Activated naive CD8-positive, alpha-beta T cell (primary cell): ENCODE results near the gene TBC1D22A.

Experiments used
- H3K27ac Mint-ChIP-seq: one replicate; pipeline ENCODE4 v1.8.0; 2021; ENCODE audit warnings: mixed read lengths
- H3K27me3 Mint-ChIP-seq: one replicate; pipeline ENCODE4 v1.8.0; 2021; ENCODE audit warnings: mixed read lengths
- H3K36me3 Mint-ChIP-seq: one replicate; pipeline ENCODE4 v1.8.0; 2021; ENCODE audit warnings: mixed read lengths
- H3K4me1 Mint-ChIP-seq: one replicate; pipeline ENCODE4 v1.8.0; 2021; ENCODE audit warnings: low read depth, mixed read lengths
- H3K4me3 Mint-ChIP-seq: one replicate; pipeline ENCODE4 v1.8.0; 2021; ENCODE audit warnings: mild to moderate bottlenecking, mixed read lengths
- H3K9me3 Mint-ChIP-seq: one replicate; pipeline ENCODE4 v1.8.0; 2021; ENCODE audit warnings: low read depth, mixed read lengths

Gene TBC1D22A, protein sequence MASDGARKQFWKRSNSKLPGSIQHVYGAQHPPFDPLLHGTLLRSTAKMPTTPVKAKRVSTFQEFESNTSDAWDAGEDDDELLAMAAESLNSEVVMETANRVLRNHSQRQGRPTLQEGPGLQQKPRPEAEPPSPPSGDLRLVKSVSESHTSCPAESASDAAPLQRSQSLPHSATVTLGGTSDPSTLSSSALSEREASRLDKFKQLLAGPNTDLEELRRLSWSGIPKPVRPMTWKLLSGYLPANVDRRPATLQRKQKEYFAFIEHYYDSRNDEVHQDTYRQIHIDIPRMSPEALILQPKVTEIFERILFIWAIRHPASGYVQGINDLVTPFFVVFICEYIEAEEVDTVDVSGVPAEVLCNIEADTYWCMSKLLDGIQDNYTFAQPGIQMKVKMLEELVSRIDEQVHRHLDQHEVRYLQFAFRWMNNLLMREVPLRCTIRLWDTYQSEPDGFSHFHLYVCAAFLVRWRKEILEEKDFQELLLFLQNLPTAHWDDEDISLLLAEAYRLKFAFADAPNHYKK

DNA sequence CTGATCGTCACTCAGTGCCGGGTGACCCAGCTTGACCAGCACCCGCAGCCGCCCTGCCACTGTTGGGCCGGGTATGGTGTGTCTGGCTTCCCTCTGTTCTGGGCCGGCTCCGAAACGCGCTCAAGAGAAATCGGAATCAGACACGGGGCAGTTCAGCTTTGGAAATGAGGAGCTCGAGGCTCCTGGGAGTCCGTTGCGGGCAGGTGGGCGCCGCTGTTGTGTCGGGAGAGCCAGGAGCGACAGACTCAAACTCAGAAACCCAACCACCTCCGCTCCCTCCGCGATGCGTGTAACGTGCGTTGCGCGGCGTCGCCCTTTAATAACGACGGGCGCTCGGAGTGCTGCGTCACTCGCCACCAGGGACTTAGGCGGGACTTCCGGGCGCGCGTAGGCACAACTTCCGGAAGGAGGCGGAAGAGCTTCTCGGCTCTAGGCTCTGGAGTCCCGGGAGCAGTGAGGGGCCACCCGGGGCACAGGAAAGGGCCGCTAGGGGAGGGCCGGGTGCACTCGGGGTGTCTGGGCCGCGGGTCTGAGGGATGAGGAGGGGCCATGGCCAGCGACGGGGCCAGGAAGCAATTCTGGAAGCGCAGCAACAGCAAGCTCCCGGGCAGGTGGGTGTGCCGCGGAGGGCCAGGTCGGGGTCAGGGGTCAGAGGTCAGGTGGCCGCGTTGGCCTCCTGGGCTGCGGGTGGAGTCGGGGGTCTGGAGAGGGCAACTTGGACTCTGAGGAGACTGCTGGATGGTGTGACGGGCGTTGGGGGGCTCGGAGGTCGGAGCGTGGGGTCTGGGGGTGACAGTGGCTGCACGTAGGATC lies at the start of gene TBC1D22A:
TSS of gene TBC1D22A (plus strand) at position 413 of the 813 bp plus-strand sequence. CDS start at position 550, 137 bp downstream.
- H3K4me1 Mint-ChIP-seq: peaks cover 60% of the 10 kb centered on the region
- no peaks in the 10 kb centered on the region for H3K9me3 Mint-ChIP-seq
- peak within 1 kb of the TSS; percentile 99 for H3K4me3 Mint-ChIP-seq
- H3K36me3 Mint-ChIP-seq: no peaks in the 10 kb centered on the region
- peak within 1 kb of the TSS; percentile 99 for H3K27ac Mint-ChIP-seq
- no peaks in the 10 kb centered on the region for H3K27me3 Mint-ChIP-seq

- Mint-ChIP-seq H3K36me3 (peaks cover 8% of the 10 kb centered on the region), H3K4me1 (peaks cover 5% of the 10 kb centered on the region), H3K9me3 (no peaks in the 10 kb centered on the region), H3K4me3 (no peak overlapping the region), H3K27ac (peak overlapping the region; percentile 58), H3K27me3 (no peaks in the 10 kb centered on the region)
Measured at GRCh38 chr22:46714550-46714949, 47.9 kb upstream of the TBC1D22A start.

DNA sequence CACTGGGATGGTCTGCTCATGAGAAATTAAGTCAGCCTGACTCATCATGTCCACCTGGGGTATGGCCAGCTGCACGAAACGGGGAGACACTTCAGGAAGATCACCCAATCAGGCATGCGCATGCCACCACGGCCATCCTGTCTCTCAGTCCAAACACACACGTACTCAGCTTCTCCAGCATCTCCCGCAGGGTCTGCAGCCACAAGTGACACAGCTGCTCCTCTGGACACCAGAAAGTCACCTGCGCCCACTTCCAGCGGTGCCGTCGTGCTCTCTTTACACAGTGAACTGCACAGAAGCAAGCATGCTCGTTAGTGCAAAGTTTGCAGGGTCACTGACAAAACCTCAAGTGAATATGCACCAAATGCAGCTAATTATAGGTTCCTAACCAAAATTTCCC lies 42.5 kb upstream of the TBC1D22A start:
- Mint-ChIP-seq H3K4me1 (peaks cover 10% of the 10 kb centered on the region), H3K4me3 (no peak overlapping the region), H3K27ac (no peak overlapping the region), H3K36me3 (peaks cover 7% of the 10 kb centered on the region), H3K27me3 (no peaks in the 10 kb centered on the region), H3K9me3 (no peaks in the 10 kb centered on the region)

DNA sequence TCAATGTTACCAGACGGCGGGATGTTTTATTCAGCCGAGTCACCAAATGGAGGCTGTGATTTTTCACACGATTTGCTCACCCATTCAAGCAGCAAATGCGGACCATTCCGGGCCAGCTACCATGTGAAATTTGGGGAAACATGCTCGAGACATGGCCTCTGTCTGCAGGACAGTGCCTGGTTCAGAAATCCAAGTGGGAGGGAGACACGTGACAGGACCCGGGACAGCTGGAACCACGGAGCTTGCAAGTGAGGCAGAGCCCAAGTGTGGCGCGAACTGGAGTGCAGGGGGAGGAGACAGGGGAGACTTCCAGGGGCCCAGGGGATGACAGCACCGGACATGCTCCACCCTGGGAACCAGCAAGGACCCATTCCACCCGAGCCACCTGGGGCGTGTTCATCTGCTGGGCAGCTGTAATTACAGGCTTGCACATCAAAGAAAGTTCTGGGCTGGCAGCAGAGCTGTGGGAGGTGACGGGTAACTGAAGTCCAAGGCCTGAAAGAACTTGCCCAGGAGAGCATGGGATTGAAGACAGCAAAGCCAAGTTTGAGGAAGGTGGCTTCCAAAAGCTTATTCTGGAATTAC lies 40.9 kb upstream of the TBC1D22A start:
- Mint-ChIP-seq H3K36me3 (peaks cover 7% of the 10 kb centered on the region), H3K4me1 (peaks cover 11% of the 10 kb centered on the region), H3K9me3 (no peaks in the 10 kb centered on the region), H3K27ac (peak overlapping the region; percentile 72), H3K4me3 (no peak overlapping the region), H3K27me3 (no peaks in the 10 kb centered on the region)

- H3K27ac Mint-ChIP-seq: peak overlapping the region; percentile 46
- H3K4me1 Mint-ChIP-seq: peaks cover 18% of the 10 kb centered on the region
- peaks cover 3% of the 10 kb centered on the region for H3K36me3 Mint-ChIP-seq
- no peaks in the 10 kb centered on the region for H3K27me3 Mint-ChIP-seq
- no peak overlapping the region for H3K4me3 Mint-ChIP-seq
- H3K9me3 Mint-ChIP-seq: no peaks in the 10 kb centered on the region
Measured at GRCh38 chr22:46723882-46724281, 38.6 kb upstream of the TBC1D22A start.

DNA sequence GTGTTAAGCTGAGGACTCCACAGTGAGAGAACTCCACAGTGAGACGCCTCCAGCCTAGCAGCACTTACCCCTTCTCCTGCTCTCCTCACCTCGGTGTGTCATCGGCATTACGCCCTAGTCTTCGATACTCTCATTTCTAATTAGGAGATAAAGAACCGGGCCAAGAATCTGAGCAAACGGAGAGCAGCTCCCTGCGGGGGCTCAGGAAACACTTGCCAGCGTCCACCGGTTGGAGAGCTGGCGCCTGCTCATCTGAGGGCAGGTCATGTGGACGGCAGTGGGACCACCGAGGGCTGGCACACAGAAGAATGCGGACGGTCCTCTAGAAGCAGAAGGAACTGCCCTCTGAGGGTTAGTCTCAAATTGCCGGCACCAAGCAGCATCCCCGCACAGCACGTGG lies 37.4 kb upstream of the TBC1D22A start:
- no peaks in the 10 kb centered on the region for H3K27me3 Mint-ChIP-seq
- peaks cover 21% of the 10 kb centered on the region for H3K4me1 Mint-ChIP-seq
- no peak overlapping the region for H3K27ac Mint-ChIP-seq
- H3K36me3 Mint-ChIP-seq: peaks cover 2% of the 10 kb centered on the region
- no peak overlapping the region for H3K4me3 Mint-ChIP-seq
- H3K9me3 Mint-ChIP-seq: no peaks in the 10 kb centered on the region

DNA sequence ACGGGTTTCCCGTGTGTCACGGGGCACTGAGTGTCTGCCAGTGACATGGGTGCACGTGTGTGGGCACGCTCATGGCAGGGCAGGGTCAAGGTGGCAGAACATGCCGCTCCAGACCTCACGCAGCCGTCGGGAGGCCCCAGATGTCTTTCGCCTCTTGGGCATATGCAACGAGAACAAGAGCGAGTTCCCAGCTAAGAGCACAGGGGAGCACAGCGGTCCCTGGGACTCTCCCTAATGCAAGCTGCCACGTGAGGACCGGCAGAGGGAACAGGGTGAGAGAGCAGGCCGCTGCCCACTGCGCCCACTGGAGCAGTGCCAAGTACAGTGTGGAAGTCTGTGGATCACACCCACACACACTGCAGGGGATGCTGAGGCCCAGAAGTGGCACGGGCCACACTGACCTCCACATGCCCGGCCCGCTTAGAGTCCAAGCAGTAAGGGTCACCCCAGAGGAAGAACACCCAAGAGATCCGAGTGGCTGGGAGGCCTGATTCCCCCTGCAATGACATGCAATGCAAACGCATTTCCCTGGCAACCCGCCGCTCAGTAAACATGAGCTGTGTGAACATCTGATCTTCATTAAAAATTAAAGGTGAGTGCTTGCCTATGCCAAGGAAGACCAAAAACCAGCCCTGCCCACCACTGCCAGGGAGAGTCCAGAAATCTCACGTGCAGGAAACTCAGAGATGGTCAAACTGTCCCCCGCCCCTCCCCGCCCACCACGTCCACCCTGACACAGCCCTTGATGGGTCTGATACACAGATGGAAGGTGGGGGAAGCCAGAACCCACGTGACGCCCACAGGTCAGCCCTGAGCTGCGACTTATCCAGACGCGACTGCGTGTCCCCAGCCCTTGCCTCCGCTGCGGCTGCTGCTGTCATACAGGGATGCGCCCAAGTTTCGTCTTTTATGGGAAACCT lies 36.1 kb upstream of the TBC1D22A start:
- H3K9me3 Mint-ChIP-seq: no peaks in the 10 kb centered on the region
- peaks cover 2% of the 10 kb centered on the region for H3K36me3 Mint-ChIP-seq
- H3K27ac Mint-ChIP-seq: peak overlapping the region; percentile 70
- no peaks in the 10 kb centered on the region for H3K27me3 Mint-ChIP-seq
- H3K4me1 Mint-ChIP-seq: peaks cover 30% of the 10 kb centered on the region
- no peak overlapping the region for H3K4me3 Mint-ChIP-seq

DNA sequence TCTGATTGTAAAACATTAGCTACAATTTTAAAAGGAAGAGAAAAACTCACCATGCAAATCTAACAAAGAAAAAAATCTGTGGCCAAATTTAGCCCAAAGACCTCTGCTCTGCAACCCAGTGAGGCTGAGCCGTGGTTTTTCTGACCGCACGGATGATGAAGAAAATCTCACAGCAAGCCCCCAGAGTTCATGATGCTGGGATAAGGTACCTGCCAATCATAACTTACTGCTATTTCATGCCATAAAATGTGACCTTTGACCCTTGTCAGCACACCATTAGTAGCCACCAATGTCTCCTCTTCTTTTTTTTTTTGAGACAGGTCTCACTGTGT lies 35.5 kb upstream of the TBC1D22A start:
- no peak overlapping the region for H3K4me3 Mint-ChIP-seq
- H3K36me3 Mint-ChIP-seq: peaks cover 2% of the 10 kb centered on the region
- H3K27ac Mint-ChIP-seq: peak overlapping the region; percentile 70

DNA sequence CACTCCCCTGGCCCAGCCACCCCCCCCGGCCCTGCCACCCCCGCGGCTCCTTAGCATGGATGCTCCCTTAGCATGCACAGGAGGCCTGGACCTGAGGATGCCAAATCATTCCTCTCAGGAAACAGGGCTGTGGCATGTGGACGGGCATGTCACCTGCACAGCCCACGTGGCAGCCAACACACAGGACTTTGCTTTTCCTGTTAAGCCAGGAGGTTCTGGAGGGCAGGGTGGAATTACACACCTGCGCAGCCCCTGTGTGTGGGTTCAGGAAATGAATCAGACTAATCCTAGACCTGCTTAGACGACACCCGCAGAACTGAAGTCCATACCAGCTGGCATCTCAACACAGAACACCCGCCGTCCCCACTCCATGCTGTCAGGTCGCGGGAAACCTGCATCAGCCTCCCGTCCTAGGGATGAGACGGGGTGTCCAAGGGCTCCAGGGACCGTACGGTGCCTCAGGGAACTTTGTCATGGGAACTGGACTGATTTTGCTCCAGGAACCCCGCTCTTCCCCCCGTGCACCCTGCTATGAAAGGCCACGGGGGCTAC lies 34.6 kb upstream of the TBC1D22A start:
- H3K4me1 Mint-ChIP-seq: peaks cover 40% of the 10 kb centered on the region
- no peaks in the 10 kb centered on the region for H3K27me3 Mint-ChIP-seq
- peak overlapping the region; percentile 41 for H3K27ac Mint-ChIP-seq
- peaks cover 2% of the 10 kb centered on the region for H3K36me3 Mint-ChIP-seq
- H3K4me3 Mint-ChIP-seq: no peak overlapping the region
- H3K9me3 Mint-ChIP-seq: no peaks in the 10 kb centered on the region

More for the DNA sequence above, 35.5 kb upstream of the TBC1D22A start:
- H3K4me1 Mint-ChIP-seq: peaks cover 34% of the 10 kb centered on the region
- no peaks in the 10 kb centered on the region for H3K27me3 Mint-ChIP-seq
- H3K9me3 Mint-ChIP-seq: no peaks in the 10 kb centered on the region

- Mint-ChIP-seq H3K4me3 (no peak overlapping the region), H3K36me3 (peaks cover 2% of the 10 kb centered on the region), H3K27ac (peak overlapping the region; percentile 22), H3K9me3 (no peaks in the 10 kb centered on the region), H3K27me3 (no peaks in the 10 kb centered on the region), H3K4me1 (peaks cover 40% of the 10 kb centered on the region)
Measured at GRCh38 chr22:46728470-46728869, 34.0 kb upstream of the TBC1D22A start.

- peaks cover 50% of the 10 kb centered on the region for H3K4me1 Mint-ChIP-seq
- H3K4me3 Mint-ChIP-seq: peak overlapping the region; percentile 51
- peak overlapping the region; percentile 90 for H3K27ac Mint-ChIP-seq
- H3K27me3 Mint-ChIP-seq: no peaks in the 10 kb centered on the region
- H3K9me3 Mint-ChIP-seq: no peaks in the 10 kb centered on the region
- peaks cover 2% of the 10 kb centered on the region for H3K36me3 Mint-ChIP-seq
Measured at GRCh38 chr22:46730568-46731245, 31.7 kb upstream of the TBC1D22A start.

- Mint-ChIP-seq H3K4me1 (peaks cover 55% of the 10 kb centered on the region), H3K4me3 (peak overlapping the region; percentile 39), H3K27ac (peak overlapping the region; percentile 90), H3K36me3 (peaks cover 2% of the 10 kb centered on the region), H3K27me3 (no peaks in the 10 kb centered on the region), H3K9me3 (no peaks in the 10 kb centered on the region)
Measured at GRCh38 chr22:46731246-46732040, 31.0 kb upstream of the TBC1D22A start.

- peaks cover 59% of the 10 kb centered on the region for H3K4me1 Mint-ChIP-seq
- no peaks in the 10 kb centered on the region for H3K27me3 Mint-ChIP-seq
- no peak overlapping the region for H3K4me3 Mint-ChIP-seq
- H3K27ac Mint-ChIP-seq: peak overlapping the region; percentile 90
- no peaks in the 10 kb centered on the region for H3K9me3 Mint-ChIP-seq
- H3K36me3 Mint-ChIP-seq: peaks cover 2% of the 10 kb centered on the region
Measured at GRCh38 chr22:46732041-46732379, 30.4 kb upstream of the TBC1D22A start.
